Superior temporal gyrus (tissue), 1 donor: ENCODE data around the gene TIMM17A.

Experiments used
- DNase-seq: peaks from one replicate; pipeline ENCODE4 v3.0.0-alpha.2; 2016; ENCODE audit errors: extremely low spot score

Gene TIMM17A

DNA sequence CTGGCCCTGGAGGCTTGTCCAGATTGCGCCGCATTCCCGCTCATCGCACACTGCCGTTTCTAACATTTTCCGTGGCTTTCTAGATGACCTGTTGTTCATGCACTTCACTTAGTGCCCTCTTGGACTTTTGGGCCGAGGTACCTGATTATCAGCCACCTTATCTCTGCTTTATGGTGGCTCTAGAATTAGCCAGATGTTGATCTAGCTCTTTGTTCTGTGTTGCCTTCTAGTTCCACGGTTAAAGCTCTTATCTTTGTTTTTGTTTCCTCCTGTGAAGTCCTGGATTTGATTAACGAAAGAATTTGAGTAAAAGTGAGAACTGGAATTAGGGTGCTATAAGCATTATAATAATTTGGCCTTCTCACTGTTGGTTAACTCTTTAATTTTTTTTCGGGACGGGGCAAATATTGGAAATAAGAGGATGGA, 28.1 kb downstream of the TIMM17A start:
- peak; percentile 48 for DNase-seq

DNA sequence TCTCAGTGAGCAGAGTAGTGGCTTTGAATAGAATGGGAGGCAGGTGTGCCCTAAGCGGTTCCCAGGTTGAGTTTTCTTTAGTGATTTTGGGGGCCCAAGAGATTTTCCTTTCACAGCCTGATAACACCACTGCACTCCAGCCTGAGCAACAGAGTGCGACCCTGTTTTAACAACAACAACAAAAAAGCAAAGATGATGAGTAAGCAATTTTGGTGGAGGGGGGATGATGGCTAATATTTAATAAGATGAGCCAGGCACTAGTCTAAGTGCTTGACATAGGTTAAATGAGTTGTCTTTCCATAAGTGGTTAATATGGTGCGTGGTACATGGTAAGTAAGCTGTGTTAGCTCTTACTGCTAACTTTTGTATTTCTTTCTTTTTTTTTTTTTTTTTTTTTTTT, 29.1 kb downstream of the TIMM17A start:
- no peak for DNase-seq

DNA sequence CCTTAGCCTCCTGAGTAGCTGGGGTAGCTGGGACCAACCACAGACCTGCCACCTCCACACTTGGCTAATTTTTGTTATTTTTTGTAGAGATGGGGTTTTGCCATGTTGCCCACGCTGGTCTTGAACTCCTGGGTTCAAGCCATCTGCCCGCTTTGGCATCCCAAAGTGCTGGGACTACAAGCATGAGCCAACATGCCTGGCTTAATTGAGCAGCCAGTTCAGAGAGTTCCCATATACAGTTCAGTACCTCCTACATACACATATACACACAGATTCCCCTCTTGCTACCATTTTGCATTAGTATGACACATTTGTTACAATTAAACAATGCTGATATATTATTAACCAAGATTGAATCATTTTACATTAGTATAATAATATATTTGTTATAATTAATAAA, 30.1 kb downstream of the TIMM17A start:
- DNase-seq, result no peak

DNA sequence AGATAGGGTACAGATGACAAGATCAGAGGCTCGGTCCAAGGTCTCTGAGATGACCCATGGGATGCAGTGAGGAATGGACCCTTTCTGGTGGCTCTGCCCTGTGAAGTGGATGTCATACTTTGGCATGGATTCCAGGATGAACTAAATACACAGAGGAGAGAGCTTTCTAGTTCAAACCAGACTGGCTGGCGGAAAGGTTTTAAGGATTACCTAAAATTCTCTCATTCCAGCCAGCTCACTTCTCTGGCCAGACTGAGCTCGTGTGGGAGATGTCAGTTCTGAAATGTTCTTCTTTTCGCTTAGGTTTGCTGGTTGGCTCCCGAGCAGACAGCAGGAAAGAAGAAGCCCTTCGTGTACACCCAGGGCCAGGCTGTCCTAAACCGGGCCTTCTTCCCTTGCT, 33.3 kb downstream of the TIMM17A start:
- no peak for DNase-seq

DNA sequence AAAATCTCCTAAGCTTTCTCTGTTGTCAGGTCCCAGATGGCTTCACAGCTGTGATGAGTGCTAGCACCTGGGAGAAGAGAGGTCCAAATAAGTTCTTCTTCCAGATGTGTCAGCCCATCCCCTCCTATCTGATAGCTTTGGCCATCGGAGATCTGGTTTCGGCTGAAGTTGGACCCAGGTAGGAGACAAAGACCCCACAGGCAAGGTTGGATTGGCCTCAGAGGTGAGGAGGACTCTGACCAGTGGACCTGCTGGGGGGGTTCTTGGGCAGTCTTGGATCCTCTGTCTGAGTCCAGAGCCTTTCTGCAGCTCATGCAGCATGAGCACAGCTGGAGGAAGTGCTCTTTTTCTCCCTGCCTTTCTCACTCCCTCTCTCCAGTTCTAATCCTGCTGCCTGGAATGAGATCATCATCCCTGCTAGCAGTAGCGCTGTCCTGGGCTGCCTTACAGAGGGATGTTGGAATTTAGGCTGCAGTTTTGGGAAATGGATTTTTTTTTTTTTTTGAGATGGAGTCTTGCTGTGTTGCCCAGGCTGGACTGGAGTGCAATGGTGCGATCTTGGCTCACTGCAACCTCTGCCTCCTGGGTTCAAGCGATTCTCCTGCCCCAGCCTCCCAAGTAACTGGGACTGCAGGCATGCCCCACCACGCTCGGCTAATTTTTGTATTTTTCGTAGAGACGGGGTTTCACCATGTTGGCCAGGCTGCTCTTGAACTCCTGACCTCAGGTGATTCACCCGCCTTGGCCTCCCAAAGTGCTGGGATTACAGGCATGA, 34.2 kb downstream of the TIMM17A start:
- DNase-seq, result no peak

DNA sequence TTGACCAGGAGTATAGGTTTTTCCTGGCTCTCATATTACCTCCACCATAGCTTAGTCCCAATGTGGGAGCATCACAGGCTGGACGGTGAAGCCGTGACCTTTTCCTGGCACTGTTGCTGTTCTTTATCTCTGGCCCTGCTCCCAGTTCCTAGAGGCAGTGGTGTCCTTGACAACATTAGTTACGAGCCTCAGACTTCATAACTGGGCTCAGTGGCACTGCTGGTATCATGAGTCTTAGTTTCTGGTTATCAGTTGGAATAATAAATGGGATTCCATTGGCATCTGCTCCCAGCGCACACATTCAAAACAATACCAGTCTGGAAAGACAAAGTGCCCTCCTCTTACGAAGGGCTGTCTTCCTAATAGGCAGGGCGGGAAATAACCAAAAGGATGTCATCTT, 35.1 kb downstream of the TIMM17A start:
- no peak for DNase-seq

DNA sequence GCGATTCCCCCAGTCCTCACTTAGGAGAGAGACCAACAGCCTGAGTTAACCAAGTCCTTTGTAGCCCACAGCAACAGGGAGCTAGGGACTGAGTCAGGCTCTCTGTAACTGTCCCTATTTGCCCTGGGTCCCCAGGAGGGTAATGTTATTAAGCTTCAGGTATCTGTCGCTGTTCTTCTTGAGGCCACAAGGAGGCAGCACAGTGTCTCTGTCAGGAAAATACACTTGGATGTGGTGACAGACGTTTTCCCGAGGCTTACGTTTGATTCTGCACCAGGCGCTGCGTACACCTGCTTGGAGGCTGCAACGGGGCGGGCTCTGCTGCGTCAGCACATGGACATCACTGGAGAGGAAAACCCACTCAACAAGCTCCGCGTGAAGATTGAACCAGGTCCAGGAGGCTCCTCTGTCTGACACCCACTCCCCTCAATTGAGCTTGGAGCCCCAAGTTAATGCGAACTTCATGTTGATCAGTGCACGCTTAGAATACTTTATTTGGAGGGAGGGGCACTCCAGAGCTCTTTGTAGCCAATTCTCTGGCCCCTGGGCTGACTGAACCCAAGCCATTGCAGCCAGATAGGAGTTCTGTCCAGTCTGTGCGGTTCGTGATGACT, 44.4 kb downstream of the TIMM17A start:
- peak; percentile 68 for DNase-seq

DNA sequence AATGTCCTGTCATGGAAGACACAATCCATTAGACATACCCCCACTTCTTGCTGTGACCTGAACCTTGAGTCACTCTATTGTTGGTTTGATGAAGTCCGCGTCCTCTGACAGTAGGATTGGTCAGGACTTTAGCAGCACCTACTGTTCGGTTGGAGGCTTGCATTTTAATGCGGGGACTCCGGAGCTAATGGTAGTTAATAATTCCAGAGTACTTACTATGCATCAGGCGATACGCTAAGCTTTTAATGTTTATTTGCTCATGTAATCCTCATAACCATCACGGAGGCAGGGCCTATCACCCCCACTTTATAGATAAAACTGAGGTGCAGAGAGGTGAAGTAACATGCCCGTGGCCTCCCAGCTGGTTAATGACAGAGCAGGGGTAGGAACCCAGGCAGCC, 47.2 kb downstream of the TIMM17A start:
- no peak for DNase-seq

DNA sequence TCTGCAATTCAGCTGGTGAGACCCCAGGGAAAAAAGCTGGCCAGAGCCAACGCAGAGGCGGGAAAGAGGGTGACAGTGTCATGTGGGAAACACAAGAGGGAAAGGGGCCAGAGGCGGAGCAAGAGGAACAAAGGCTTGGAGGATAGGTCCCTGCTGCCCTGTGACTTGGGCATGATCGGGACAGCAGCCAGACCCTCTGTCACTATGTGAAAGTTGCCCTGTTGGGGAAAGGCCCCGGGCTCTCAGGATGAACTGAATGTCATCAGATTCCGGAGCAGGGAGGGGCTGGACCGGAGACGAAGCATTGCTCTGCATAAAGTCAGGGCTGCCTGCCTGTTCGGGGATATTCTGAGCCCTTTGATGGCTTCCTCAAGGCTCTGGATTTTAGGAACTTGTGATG, 49.4 kb downstream of the TIMM17A start:
- DNase-seq, result peak; percentile 32

DNA sequence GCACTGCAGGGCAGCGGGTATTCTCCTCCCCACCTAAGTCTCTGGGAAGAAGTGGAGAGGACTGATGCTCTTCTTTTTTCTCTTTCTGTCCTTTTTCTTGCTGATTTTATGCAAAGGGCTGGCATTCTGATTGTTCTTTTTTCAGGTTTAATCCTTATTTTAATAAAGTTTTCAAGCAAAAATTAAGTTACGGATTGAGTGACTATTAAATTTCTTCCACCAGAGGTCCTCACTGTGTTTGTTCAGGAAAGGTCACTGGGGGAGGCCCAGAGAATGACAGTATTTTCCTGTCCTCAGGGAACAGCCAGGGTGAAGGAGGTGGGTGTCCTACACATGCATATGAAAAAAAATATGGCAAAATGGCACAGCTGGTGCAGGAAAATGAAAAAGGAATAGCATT, 50.7 kb downstream of the TIMM17A start:
- no peak for DNase-seq

DNA sequence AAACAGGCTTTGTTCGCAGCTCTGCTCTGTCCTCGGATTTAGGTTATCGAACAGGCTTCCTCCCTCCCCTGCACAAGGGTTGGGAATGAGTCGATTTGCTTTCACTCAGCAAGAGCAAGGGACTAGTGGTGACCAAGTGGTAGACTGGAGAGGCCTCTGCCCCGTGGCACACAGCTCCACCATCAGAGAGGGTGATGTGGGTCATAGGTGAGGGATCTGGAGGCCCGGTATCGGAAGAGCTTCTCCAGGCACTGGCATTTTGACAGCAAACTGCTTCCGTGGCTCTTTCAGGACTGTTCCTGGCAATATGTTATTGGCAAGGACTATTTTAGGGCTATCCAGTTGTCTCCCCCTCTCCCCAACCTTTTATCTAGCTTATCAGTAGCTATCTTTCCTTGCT, 52.0 kb downstream of the TIMM17A start:
- no peak for DNase-seq

DNA sequence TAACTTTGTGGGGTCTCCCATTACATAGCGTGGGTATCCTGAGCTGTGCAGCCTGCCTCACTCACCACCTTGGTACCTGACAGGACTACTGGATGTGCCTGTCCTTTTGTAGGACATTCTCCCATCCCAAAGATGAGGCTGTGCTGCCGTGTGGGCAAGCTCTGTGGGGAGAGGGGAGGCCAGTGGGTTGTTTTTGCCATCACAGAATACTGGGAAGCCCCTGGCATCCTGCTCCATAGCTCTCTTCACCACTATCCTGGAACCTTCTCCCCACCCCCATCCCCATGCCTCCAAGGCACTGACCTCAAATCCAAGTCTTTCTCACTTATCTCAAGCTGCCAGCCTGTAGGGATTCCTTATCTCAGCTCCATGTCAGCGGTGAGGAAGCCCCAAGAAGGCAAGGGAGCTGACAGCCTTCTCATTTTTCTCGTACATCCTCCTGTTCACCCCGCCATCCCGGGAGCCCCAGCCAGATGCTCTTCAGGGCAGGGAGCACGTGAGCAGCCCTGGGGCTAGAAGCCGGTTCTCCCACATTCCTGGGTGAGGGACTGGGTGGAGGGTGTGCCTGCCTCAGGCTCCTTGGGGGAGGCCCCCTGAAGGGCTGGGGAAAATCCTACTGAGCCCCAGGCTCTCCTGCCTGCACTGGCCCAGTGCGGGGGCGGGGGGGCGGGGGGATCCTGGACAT, 52.6 kb downstream of the TIMM17A start:
- no peak for DNase-seq

DNA sequence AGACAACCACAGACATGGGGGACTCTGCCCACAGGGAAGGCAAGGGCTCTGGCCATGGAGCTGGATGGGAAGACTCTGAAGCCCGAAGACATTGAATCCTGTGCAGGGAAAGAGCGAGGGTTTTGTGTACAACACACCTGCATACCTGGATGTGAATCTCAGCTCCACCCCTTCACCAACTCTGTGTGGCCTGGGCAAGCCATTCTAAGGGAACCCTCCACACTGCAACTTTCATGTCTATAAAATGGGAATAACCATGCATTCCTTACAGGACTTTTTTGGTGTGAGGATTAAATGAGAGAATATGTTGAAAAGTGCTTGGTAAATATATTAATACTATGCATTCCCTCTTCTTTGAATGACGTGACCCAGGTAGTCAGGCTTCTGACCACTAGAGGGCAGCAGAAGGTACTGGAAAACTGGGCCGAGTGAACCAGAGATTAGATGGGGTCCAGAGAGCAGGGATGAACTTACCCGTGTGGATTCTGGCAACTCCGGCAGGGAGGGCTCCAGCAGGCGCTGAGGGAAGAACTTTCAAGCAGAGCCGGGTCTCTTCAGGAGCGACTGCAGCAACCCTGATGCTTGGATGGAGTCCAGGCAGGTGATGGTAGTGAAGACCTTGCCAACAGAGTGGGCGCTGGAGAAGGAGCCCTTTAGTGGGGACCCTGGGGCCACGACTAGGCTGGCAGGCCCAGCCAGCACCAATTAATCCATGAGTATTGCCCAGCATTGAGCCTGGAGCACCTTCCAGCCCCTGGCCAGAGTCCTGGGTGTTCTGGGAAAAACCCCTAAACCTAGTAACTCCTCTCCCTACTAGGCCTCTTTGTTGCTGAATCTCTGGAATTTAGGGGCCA, 54.2 kb downstream of the TIMM17A start:
- DNase-seq, result peak; percentile 94

DNA sequence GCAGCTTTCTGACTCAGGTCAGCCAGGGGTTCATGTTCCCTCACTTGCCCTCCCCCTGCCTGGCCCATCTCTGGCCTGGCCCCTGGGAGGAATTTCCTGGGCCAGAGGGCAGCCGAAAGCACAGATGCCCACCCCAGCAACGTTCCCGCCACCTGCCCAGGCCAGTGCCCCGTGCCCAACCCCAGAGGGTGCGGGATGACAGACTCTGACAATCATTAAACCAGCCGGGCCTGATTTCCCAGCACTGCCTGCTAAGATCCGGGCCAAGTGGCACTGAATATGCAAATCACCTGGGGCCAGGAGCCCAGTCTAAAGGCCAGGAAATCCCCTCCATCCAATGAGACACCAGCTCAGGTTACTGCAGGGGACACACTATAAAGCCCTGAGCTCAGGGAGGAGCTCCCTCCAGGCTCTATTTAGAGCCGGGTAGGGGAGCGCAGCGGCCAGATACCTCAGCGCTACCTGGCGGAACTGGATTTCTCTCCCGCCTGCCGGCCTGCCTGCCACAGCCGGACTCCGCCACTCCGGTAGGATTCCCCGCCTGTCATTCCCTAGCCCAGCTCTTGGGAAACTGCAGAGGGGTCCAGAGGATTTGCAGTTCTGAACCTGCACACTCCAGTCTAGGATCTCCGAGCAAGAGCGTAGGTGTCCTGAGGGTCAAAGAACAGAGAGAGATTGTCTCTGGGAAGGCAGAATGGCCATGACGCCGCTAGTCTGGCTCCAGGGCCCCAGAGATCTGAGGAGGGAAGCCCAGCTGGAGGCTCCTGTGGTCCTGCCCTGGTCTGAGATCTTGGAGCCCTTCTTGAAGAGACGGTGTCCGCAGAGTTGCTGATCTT, 55.1 kb downstream of the TIMM17A start, which contains the start of gene ELF3:
Gene ELF3, plus strand, starts transcription at position 408 of the 836 bp plus-strand sequence. CDS start 550 bp downstream, outside the sequence.
- DNase-seq, result no peak

DNA sequence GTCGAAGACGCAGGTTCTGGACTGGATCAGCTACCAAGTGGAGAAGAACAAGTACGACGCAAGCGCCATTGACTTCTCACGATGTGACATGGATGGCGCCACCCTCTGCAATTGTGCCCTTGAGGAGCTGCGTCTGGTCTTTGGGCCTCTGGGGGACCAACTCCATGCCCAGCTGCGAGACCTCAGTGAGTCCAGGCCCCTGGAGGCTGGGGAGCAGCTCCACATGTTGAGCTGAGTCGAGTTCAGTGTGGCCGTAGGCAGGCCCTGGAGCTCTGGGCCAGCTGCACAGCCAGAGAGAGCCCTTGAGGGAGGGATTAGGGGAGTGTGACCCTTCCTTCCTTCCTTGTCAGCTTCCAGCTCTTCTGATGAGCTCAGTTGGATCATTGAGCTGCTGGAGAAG, 56.7 kb downstream of the TIMM17A start:
- no peak for DNase-seq

DNA sequence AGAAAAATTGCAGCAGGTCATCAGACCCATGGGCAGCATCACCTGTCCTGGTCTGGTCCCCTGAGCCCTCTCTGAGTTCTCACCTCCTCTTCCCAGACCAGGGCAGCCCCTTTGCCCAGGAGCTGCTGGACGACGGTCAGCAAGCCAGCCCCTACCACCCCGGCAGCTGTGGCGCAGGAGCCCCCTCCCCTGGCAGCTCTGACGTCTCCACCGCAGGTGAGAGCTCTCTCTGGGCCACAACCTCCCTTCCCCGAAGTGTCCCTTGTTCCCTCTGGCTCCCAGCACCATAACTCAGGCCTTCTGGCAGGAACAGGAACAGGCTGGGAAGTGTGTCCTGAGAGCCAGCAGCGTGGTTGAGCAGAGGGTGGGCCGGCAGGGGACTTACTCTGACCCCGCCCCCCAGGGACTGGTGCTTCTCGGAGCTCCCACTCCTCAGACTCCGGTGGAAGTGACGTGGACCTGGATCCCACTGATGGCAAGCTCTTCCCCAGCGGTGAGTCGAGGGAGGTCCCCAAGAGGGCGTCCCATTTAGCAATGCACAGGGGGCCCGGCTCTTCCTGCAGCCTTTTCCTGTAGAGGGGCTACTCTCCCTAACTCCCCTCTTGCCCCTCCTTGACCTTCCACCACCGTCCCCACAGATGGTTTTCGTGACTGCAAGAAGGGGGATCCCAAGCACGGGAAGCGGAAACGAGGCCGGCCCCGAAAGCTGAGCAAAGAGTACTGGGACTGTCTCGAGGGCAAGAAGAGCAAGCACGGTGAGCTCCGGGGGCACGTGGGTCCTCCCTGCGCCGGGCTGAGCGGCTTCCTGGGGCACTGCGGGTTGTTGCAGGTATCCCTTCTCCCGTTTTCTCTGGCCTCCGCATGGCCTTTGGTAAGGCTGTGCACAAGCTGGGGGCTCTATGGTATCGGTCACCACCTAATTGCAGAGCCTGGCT, 57.5 kb downstream of the TIMM17A start:
- no peak for DNase-seq

DNA sequence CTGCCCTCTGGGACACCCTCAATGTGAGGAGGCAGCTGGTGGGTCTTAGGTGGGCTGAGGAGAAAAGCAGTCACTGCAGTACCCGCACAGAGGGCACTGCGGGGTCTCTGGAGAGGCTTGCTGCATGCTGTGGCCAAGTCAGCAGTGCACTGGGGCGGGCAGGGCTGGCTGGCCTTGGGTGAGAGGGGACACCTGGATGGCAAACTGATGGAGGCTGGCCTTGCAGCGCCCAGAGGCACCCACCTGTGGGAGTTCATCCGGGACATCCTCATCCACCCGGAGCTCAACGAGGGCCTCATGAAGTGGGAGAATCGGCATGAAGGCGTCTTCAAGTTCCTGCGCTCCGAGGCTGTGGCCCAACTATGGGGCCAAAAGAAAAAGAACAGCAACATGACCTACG, 58.3 kb downstream of the TIMM17A start:
- DNase-seq, result no peak

DNA sequence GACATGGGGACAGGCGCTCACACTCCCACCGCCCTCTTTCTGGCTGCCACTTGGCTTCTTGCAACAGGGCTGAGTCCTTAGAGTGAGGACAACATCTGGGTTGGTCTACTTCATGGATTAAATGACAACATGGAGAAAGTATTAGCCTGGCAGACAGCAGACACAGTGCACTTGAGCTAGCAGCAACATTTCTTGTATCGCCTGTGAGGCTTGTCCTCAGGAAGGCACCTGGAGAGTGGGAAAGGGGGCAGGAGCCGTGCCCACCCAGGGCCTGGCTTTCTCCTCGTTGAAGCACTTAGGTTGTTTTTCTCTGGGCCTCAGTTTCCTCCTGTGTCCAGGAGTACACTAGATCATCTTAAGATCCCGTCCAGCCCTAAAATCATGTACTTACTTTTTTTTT, 58.8 kb downstream of the TIMM17A start:
- no peak for DNase-seq

DNA sequence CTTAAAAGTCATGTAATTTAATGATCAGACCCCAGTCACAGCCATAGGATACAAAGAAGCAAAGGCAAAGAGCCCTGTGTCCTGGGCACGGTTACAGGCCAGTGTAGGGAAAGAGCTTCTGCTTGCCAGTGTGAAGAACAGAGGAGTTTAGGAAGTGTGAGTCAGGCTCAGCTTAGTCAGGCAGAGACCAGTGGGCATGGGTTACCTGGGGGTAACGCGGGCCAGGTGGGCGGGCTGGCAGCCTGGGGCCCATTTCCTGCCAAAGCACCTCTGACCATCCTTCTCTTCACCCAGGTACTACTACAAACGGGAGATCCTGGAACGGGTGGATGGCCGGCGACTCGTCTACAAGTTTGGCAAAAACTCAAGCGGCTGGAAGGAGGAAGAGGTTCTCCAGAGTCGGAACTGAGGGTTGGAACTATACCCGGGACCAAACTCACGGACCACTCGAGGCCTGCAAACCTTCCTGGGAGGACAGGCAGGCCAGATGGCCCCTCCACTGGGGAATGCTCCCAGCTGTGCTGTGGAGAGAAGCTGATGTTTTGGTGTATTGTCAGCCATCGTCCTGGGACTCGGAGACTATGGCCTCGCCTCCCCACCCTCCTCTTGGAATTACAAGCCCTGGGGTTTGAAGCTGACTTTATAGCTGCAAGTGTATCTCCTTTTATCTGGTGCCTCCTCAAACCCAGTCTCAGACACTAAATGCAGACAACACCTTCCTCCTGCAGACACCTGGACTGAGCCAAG, 59.8 kb downstream of the TIMM17A start:
- DNase-seq, result no peak
